SK-MEL-5 (cell line): ENCODE measurements around the gene CUEDC1. TPM values are rescaled to one million over a fixed set of nuclear protein-coding genes. Genes with fewer than 3 reads are reported as not detected.
A peak's percentile ranks its signal among the peaks of the same experiment; 100 is the strongest.
"Not testable (repeated sequence)": the region's sequence is repeated elsewhere in the genome, so short reads cannot be mapped to it uniquely, and the experiment has no call there.

Source experiments
- DNase-seq: peaks from one replicate; pipeline ENCODE4 v3.0.0-alpha.2; 2016; ENCODE audit warnings: low read depth, low spot score
- in situ Hi-C: cut with HindIII; loops from 2 replicates; pipeline ENCODE4 v1.10.0; 2016; ENCODE audit warnings: low sequenced_read_pairs, high pct_unique_total_duplicates, low pct_unique_long_range_greater_than_20kb
- total RNA-seq: library from RNA; depleted of rRNA; stranded (reverse); fragments of >200 nt; shearing (Covaris generic); gene quantifications from 2 replicates; pipeline ENCODE4 v1.2.3, GENCODE V29; 2014

The CUEDC1 gene
- total RNA-seq, 1 experiment from 2014 or later = 10.4 TPM

- in situ Hi-C loops = no loop called here
- no peak for DNase-seq
Measured at GRCh38 chr17:57966875-57967274, 11.7 kb upstream of the CUEDC1 start.

GRCh38 chr17:57966246-57966645, 11.0 kb upstream of the CUEDC1 start:
- in situ Hi-C loops = no loop called here

GRCh38 chr17:57965521-57966160, 10.4 kb upstream of the CUEDC1 start:
- DNase-seq = no peak
- in situ Hi-C loops = no loop called here

More at GRCh38 chr17:57966246-57966645, 11.0 kb upstream of the CUEDC1 start:
- no peak for DNase-seq

- in situ Hi-C loops = no loop called here
- no peak for DNase-seq
Measured at GRCh38 chr17:57963149-57963511, 7.9 kb upstream of the CUEDC1 start.

GRCh38 chr17:57962279-57963148, 7.3 kb upstream of the CUEDC1 start:
- no peak for DNase-seq
- in situ Hi-C loops = no loop called here

- no peak for DNase-seq
- in situ Hi-C loops = no loop called here
Measured at GRCh38 chr17:57959929-57960328, 4.7 kb upstream of the CUEDC1 start.

- DNase-seq, in situ Hi-C loops: not testable (repeated sequence)
Measured at GRCh38 chr17:57958391-57958790, 3.2 kb upstream of the CUEDC1 start.

GRCh38 chr17:57957886-57958285, 2.7 kb upstream of the CUEDC1 start:
- in situ Hi-C loops = no loop called here
- no peak for DNase-seq

- no peak for DNase-seq
- in situ Hi-C loops = no loop called here
Measured at GRCh38 chr17:57957120-57957850, 2.1 kb upstream of the CUEDC1 start.

GRCh38 chr17:57956291-57957119, 1.3 kb upstream of the CUEDC1 start:
- in situ Hi-C loops = no loop called here
- DNase-seq = no peak

GRCh38 chr17:57954397-57955182, 622 bp downstream of the CUEDC1 start:
- in situ Hi-C loops = no loop called here
- peak; percentile 73 for DNase-seq

- in situ Hi-C loops = no loop called here
- no peak for DNase-seq
Measured at GRCh38 chr17:57953705-57954396, 1.4 kb downstream of the CUEDC1 start.

GRCh38 chr17:57953219-57953618, 2.0 kb downstream of the CUEDC1 start:
- DNase-seq = no peak
- in situ Hi-C loops = no loop called here

- in situ Hi-C loops = no loop called here
- no peak for DNase-seq
Measured at GRCh38 chr17:57949649-57950048, 5.6 kb downstream of the CUEDC1 start.

- in situ Hi-C loops = no loop called here
- DNase-seq = peak; percentile 98
Measured at GRCh38 chr17:57948555-57949420, 6.4 kb downstream of the CUEDC1 start.

- no peak for DNase-seq
- in situ Hi-C loops = no loop called here
Measured at GRCh38 chr17:57948169-57948554, 7.0 kb downstream of the CUEDC1 start.
